OCI-LY7 (cell line): ENCODE results near the gene APBB2. TPM values are rescaled to one million over a fixed set of nuclear protein-coding genes. Genes with fewer than 3 reads are reported as not detected.

Experiments
- BruUV-seq: library from RNA; stranded (reverse); fragments of 400-500 nt; replicated peaks from 2 replicates; lab custom pipeline; 2021; lab: Mats Ljungman, UMichigan
- CTCF ChIA-PET: fragments of 300-600 bp; sonication (Branson Sonifier 250); formaldehyde crosslinking; loops from one replicate; lab custom pipeline; 2022; ENCODE audit warnings: antibody characterized with exemption; ENCODE audit not compliant: unreplicated experiment; lab: Charles Lee
- POLR2A ChIA-PET: fragments of 300-600 bp; sonication (Branson Sonifier 250); formaldehyde crosslinking; loops from one replicate; lab custom pipeline; 2022; ENCODE audit warnings: antibody characterized with exemption; lab: Charles Lee
- DNase-seq: peaks from one replicate; pipeline ENCODE4 v3.0.0-alpha.2; 2015; ENCODE audit warnings: low spot score
- H2AFZ ChIP-seq: fragments of 200-600 bp; sonication (generic), shearing (Covaris generic); 2 replicates; pipeline ENCODE4 v1.6.1; 2014; ENCODE audit warnings: mild to moderate bottlenecking, antibody characterized with exemption, low read length, moderate library complexity
- H3K27ac ChIP-seq: fragments of 200-600 bp; sonication (generic); 2 replicates; pipeline ENCODE4 v1.5.1; 2014; ENCODE audit warnings: mixed run types, low read depth, mild to moderate bottlenecking, moderate library complexity, low read length, inconsistent platforms; ENCODE audit not compliant: poor library complexity, severe bottlenecking
- H3K36me3 ChIP-seq: fragments of 200-600 bp; sonication (generic); 2 replicates; pipeline ENCODE4 v1.6.1; 2014; ENCODE audit warnings: mild to moderate bottlenecking, antibody characterized with exemption, low read length, moderate library complexity, mixed read lengths; ENCODE audit not compliant: insufficient read depth
- H3K4me1 ChIP-seq: fragments of 200-600 bp; sonication (generic); 2 replicates; pipeline ENCODE4 v1.5.1; 2014; ENCODE audit warnings: mild to moderate bottlenecking, low read length; ENCODE audit not compliant: insufficient read depth, poor library complexity, severe bottlenecking
- H3K4me2 ChIP-seq: fragments of 200-600 bp; sonication (generic); 2 replicates; pipeline ENCODE4 v1.6.1; 2014; ENCODE audit warnings: mild to moderate bottlenecking, low read length
- H3K4me3 ChIP-seq: fragments of 200-600 bp; sonication (generic); 2 replicates; pipeline ENCODE4 v1.5.1; 2014; ENCODE audit warnings: mild to moderate bottlenecking, low read depth, low read length; ENCODE audit not compliant: poor library complexity, severe bottlenecking
- H3K79me2 ChIP-seq: fragments of 200-600 bp; sonication (generic); 2 replicates; pipeline ENCODE4 v1.6.1; 2016; ENCODE audit warnings: low read depth, mild to moderate bottlenecking, low read length, moderate library complexity, mixed read lengths; ENCODE audit not compliant: insufficient read depth
- H3K9me2 ChIP-seq: fragments of 200-600 bp; sonication (generic); 2 replicates; pipeline ENCODE4 v1.6.1; 2016; ENCODE audit warnings: mild to moderate bottlenecking, low read length, mixed read lengths; ENCODE audit not compliant: insufficient read depth
- H3K9me3 ChIP-seq: fragments of 200-600 bp; sonication (generic); 2 replicates; pipeline ENCODE4 v1.6.1; 2014; ENCODE audit warnings: mild to moderate bottlenecking, mixed run types, low read length, mixed read lengths
- H4K20me1 ChIP-seq: fragments of 200-600 bp; sonication (generic); 2 replicates; pipeline ENCODE4 v1.6.1; 2014; ENCODE audit warnings: mild to moderate bottlenecking, antibody characterized with exemption, low read length, moderate library complexity, mixed read lengths; ENCODE audit not compliant: insufficient read depth
- CTCF ChIP-seq: fragments of 200-600 bp; sonication (generic); conservative IDR thresholded peaks from 2 replicates; pipeline ENCODE4 v1.5.1; 2014; ENCODE audit warnings: mild to moderate bottlenecking, antibody characterized with exemption, low read length, moderate library complexity, mixed read lengths
- EZH2phosphoT487 ChIP-seq: fragments of 200-600 bp; sonication (generic); IDR thresholded peaks from 2 replicates; pipeline ENCODE4 v1.6.1; 2018; ENCODE audit warnings: low read depth, borderline replicate concordance, mild to moderate bottlenecking, mixed run types, antibody characterized with exemption, low read length, moderate library complexity, mixed read lengths
- intact Hi-C: fragments of 100-400 bp; cut with micrococcal nuclease; formaldehyde crosslinking; loops from one replicate; pipeline ENCODE4 v1.10.0; 2022; ENCODE audit not compliant: unreplicated experiment
- total RNA-seq, 2 experiments: library from RNA; depleted of rRNA in 1 of 2; stranded (reverse); fragments of >200 nt in 1 of 2; shearing (Covaris generic) in 1 of 2; gene quantifications; 2 replicates each; pipeline ENCODE4 v1.2.3, GENCODE V29; 2014 to 2022

The APBB2 gene
- total RNA-seq, 2 experiments from 2014 or later = 66.4 to 88.5 TPM

- no peak overlapping the region for H3K27ac ChIP-seq
- no peak overlapping the region for H3K4me3 ChIP-seq
- intact Hi-C loops = no loop called here
- H3K36me3 ChIP-seq = no peaks in the 10 kb centered on the region
- H3K4me2 ChIP-seq = no peak overlapping the region
- H3K9me2 ChIP-seq = no peaks in the 10 kb centered on the region
- no peaks in the 10 kb centered on the region for H4K20me1 ChIP-seq
- ChIA-PET CTCF (no interaction called here), POLR2A (interaction anchor here (0.6 to 1.7 kb wide), 4 partner anchors 11 to 138 kb away, joined by 3 to 4 read pairs (median 3); no protein-coding TSS in a partner anchor)
- BruUV-seq = no TSS peak
- no peaks in the 10 kb centered on the region for H3K79me2 ChIP-seq
- H3K4me1 ChIP-seq = no peaks in the 10 kb centered on the region
- no peak for DNase-seq
- no peaks in the 10 kb centered on the region for H3K9me3 ChIP-seq
- TF ChIP-seq EZH2phosphoT487 = no peak
- H2AFZ ChIP-seq = no peak overlapping the region
Measured at GRCh38 chr4:41067369-41067768, 147.0 kb downstream of the APBB2 start.

DNA sequence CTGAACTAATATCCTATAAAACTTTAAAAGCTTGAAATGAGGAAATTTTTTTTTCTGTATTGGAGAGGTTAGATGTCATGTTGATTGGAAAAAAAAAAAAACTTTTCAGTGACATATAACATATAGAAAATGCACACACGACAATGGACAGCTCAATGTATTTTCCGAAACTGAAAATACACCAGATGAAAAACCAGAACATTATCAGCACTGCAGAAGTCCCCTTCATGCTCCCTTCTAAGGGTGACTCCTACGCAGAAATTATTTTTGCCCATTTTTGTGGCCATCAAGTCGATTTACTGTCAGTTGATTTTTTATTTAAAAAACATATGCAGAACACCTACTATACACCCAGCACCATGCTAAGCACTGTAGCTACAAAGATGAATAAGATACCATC lies 148.3 kb downstream of the APBB2 start:
- Histone ChIP-seq H3K9me3 (no peaks in the 10 kb centered on the region), H3K9me2 (no peaks in the 10 kb centered on the region), H3K4me3 (no peak overlapping the region), H4K20me1 (no peaks in the 10 kb centered on the region), H3K79me2 (no peaks in the 10 kb centered on the region), H3K36me3 (no peaks in the 10 kb centered on the region), H3K4me2 (no peak overlapping the region), H3K4me1 (no peaks in the 10 kb centered on the region), H2AFZ (no peak overlapping the region), H3K27ac (no peak overlapping the region)
- CTCF ChIA-PET = no interaction called here
- intact Hi-C loops = no loop called here
- TF ChIP-seq EZH2phosphoT487 (no peak), CTCF (no peak)
- BruUV-seq = no TSS peak
- DNase-seq = no peak
- POLR2A ChIA-PET = interaction anchor here (0.8 kb wide), 1 partner anchor 73 kb away, joined by 3 read pairs; no protein-coding TSS in a partner anchor

- intact Hi-C loops = no loop called here
- Histone ChIP-seq H3K9me2 (no peaks in the 10 kb centered on the region), H4K20me1 (no peaks in the 10 kb centered on the region), H2AFZ (no peak overlapping the region), H3K27ac (no peak overlapping the region), H3K4me2 (no peak overlapping the region), H3K79me2 (no peaks in the 10 kb centered on the region), H3K9me3 (no peaks in the 10 kb centered on the region), H3K36me3 (no peaks in the 10 kb centered on the region), H3K4me3 (no peak overlapping the region), H3K4me1 (no peaks in the 10 kb centered on the region)
- TF ChIP-seq EZH2phosphoT487 = no peak
- TF ChIP-seq CTCF = no peak
- CTCF ChIA-PET = no interaction called here
- POLR2A ChIA-PET = interaction anchor here (0.6 to 0.8 kb wide), 3 partner anchors 72 to 1508 kb away, joined by 3 to 6 read pairs (median 5); no protein-coding TSS in a partner anchor
- no TSS peak for BruUV-seq
- DNase-seq = no peak
Measured at GRCh38 chr4:41065434-41066006, 148.8 kb downstream of the APBB2 start.
